Activated T-cell treated with anti-CD3 and anti-CD28 coated beads for 1 hour (primary cell): ENCODE measurements around the gene HCFC1R1.

Experiments used
- DNase-seq: peaks from one replicate; pipeline ENCODE4 v3.0.0-alpha.2; 2020; ENCODE audit warnings: low read depth

Gene HCFC1R1

DNA sequence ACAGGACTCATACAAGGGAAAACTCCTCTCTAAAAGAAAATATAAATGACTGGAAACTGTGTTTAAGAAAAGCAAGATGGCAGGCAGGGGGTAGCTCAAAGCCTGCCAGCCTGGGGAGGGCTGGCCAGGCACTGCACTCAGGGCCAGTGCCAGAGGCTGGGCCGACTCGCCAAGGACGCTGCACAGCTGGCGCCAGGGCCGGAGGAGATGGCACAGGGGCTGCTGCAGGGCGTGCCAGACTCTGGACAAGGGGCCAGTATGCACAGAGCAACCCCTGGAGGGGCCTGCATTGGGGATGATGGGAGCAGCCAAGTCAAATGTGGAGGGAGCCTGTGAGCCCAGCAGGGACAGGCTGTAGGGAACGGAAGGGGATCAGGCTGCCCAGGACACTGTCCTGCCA, 47.5 kb downstream of the HCFC1R1 start:
- DNase-seq: no peak

- DNase-seq: no peak
These were observed 48.5 kb downstream of the HCFC1R1 start for GRCh38 chr16:2975161-2975795.

- DNase-seq: no peak
These were observed 49.3 kb downstream of the HCFC1R1 start for GRCh38 chr16:2974319-2975056.

DNA sequence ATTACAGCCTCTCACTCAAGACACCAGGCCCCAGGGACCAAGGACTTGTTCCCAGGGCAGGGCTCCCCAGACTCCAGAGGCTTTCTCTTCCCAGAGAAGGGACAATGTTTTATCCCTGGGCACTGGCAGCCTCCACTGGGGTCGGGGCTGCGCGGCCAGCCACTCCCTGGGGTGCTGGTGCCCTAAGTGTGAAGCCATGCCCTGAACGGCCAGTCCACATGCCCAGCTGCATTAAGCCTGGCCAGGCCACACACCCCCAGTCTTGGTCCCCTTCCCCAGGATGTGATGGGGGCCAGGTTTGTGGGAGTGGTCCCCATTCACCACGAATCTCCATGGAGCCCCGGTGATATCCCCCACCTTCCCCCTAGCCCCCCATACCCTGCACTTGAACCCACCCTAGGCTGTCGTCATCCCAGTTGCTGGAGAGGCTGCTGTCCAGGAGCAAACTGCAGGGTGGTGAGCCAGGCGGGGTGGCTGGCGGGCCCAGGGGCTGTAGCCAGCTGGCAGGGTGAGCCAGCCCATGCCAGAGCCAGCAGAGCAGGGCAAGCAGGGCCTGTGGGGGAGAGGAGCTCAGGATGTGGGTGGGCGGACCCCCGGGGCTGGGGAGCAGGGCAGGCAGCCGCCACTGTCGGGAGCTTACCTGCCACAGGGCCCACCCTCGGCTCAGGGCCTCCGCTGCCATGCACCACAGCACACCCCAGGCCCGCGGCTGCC, 50.0 kb downstream of the HCFC1R1 start:
- no peak for DNase-seq

GRCh38 chr16:2973093-2973492, 50.6 kb downstream of the HCFC1R1 start:
- no peak for DNase-seq
